GM12801 (cell line): ENCODE results near the gene UGT1A8.

Experiments
- TF ChIP-seq, protein P1 (sequence below): IDR thresholded peaks from one replicate; pipeline ENCODE4 v1.5.1; 2011; ENCODE audit warnings: control low read depth; ENCODE audit not compliant: insufficient read length; ENCODE audit errors: extremely low read depth

UGT1A8 gene

DNA sequence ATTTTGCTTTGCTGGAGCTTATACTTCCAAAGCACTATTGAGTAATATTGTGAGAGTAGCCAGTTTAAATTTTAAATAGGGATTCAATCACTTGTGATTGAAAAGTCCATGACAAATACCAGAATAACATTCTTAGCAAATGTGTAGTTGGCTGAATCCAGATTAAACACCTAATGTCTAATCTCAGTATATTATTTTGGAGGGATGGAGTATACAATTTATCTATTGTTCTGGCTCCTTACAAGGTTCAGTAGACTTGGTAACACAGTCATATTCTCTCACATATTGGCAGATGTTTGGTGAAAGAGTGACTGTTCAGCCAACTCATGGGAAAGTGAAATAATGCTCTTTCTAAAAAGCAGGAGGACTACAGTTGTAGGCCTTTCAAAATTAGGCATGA lies 56.5 kb downstream of the UGT1A8 start:
- TF ChIP-seq, protein P1, sequence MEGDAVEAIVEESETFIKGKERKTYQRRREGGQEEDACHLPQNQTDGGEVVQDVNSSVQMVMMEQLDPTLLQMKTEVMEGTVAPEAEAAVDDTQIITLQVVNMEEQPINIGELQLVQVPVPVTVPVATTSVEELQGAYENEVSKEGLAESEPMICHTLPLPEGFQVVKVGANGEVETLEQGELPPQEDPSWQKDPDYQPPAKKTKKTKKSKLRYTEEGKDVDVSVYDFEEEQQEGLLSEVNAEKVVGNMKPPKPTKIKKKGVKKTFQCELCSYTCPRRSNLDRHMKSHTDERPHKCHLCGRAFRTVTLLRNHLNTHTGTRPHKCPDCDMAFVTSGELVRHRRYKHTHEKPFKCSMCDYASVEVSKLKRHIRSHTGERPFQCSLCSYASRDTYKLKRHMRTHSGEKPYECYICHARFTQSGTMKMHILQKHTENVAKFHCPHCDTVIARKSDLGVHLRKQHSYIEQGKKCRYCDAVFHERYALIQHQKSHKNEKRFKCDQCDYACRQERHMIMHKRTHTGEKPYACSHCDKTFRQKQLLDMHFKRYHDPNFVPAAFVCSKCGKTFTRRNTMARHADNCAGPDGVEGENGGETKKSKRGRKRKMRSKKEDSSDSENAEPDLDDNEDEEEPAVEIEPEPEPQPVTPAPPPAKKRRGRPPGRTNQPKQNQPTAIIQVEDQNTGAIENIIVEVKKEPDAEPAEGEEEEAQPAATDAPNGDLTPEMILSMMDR = no peak

DNA sequence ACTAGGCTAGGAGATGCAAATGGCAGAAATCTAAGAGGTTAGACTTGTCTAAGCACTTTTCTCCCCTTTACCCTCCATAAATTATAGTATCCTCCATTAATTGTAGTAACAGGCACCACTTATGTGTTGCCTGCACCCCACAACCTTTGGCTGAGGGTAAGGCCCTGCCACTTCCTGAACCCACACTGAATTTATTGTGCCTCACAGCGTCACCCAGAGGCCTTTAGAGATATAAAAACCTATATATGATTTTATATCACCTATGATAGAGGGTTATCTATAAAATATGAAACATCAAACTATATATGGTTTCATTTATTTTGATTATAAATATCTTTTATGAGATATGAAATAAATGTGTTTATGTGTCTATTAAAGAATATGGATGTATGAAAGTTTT lies 56.9 kb downstream of the UGT1A8 start:
- TF ChIP-seq, protein P1 = no peak

DNA sequence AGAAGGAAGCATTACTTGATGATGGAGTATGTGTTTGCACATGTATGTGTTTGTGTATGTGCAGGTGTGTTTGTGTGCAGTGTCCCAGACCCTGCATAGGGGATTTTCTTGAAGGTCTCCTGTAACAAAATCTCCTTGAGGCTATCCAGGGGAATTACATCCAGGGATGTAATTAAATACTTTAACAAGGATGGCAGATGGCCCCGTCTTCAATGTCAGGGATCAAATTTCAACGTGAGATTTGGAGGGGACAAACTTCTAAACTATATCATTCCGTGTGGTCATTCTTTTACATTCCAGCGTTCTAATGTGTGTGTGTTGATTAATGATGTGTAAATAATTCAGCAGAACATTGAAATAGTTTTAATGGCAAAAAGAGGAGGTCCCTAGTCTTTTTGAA lies 57.6 kb downstream of the UGT1A8 start:
- TF ChIP-seq, protein P1 = no peak

DNA sequence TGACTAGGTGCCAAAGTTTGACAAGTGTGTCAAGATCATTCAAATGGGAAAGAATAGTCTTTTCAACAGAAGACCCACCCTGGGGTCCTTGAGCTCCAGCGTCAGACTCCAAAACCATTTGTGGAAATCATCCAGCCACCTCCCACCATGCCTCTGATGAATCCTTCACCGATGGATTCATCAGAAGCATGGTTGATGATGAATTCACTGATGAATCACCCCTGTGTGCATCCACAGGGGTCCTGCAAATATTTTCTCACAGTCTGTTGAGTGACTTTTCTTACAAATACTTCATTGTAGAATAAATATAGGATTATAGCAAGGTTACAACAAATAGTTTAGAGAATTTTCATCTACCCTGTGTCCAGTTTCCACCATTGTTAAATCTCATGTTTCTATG lies 58.6 kb downstream of the UGT1A8 start:
- TF ChIP-seq, protein P1 = no peak

DNA sequence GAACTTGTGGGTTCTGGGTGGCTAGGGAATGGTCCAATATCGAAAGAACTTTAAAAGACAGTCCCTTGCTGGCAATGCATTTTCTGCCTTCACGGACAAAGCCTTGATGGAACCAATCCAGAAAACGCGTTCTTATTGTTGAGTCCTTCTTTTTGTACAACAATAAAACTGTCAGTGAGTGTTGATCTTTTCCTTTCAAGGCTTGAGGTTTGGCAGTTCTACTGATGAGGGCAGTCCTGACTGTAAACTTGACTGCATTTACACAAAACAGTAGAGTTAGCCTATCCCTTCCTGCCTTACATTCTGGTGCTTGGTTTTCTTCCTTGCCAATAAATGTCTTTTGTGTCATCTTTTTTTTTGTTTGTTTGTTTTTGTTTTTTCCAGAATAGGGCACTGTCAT lies 61.8 kb downstream of the UGT1A8 start:
- TF ChIP-seq, protein P1 = no peak

DNA sequence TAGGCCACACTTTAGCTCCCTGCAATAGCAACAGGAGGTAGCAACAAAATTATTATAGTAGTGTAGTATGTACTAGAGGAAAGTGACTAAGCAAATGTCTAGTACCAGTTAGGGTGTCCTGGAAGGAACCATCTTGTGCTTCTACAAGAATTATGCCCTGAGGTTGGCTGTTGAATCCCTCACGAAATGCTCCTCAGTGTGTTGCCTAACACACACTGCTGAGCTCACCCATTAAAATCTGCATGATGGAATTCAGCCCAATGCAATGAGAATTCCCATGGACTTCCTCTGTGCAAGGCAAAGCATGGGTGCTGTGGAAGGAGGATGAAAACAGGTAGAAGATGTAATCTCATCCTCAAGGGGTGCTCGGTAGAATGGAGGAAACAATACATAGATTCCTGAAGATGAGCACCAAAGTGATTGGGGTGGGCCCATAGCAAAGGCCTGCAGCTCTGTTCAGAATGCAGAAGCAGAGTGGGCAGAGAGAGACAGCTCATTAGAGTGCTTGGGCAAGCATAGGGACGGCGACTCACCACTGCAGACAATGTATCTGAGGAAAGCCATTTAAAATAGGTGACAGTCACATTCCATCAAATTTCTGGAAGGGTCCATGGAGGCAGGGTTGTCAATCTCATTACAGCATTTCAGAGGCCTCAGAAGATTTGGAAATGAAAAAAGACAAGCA lies 63.1 kb downstream of the UGT1A8 start:
- TF ChIP-seq, protein P1 = no peak

DNA sequence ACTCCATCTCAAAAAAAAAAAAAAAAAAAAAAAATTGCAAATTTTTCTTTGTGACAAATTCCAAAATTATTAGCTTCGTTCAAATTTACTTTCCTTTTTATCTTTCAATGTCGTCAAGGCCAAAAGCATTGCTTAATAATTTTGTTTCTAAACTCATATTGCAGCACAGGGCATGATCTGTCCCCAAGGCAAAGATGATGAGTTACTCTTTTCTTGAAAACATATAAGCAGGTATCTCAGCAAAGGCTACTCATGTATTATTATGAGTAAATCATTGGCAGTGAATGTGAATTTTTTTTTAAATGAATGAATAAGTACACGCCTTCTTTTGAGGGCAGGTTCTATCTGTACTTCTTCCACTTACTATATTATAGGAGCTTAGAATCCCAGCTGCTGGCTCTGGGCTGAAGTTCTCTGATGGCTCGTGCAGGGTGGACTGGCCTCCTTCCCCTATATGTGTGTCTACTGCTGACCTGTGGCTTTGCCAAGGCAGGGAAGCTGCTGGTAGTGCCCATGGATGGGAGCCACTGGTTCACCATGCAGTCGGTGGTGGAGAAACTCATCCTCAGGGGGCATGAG lies 64.2 kb downstream of the UGT1A8 start, which contains the start of gene UGT1A7:
TSS of gene UGT1A7 (plus strand) at position 381 of the 579 bp plus-strand sequence. CDS start at position 418, 37 bp downstream.
- TF ChIP-seq, protein P1 = no peak
